Thymus (tissue), 11 donors: ENCODE data around the gene DNAJB14. TPM values are rescaled to one million over a fixed set of nuclear protein-coding genes. Genes with fewer than 3 reads are reported as not detected.
A peak's percentile ranks its signal among the peaks of the same experiment; 100 is the strongest.

Source experiments
- DNase-seq, 9 donors: peaks; one replicate each; pipeline ENCODE4 v3.0.0-alpha.2; 2013; ENCODE audit warnings: low spot score in 9 of 9, low read depth in 6 of 9, missing footprints in 1 of 9
- H3K27ac ChIP-seq, 2 donors: one replicate each; pipeline ENCODE4 v1.5.1; 2013; ENCODE audit warnings: control low read depth in 1 of 2, low read depth in 1 of 2, low read length in 1 of 2, mild to moderate bottlenecking in 1 of 2, moderate library complexity in 1 of 2
- H3K27me3 ChIP-seq, 2 donors: one replicate each; pipeline ENCODE4 v1.5.1; 2013; ENCODE audit warnings: low read length in 1 of 2; ENCODE audit not compliant: control insufficient read depth in 2 of 2, insufficient read depth in 1 of 2
- H3K36me3 ChIP-seq, 2 donors: one replicate each; pipeline ENCODE4 v1.5.1; 2013; ENCODE audit warnings: low read length in 1 of 2, mild to moderate bottlenecking in 1 of 2, moderate library complexity in 1 of 2; ENCODE audit not compliant: control insufficient read depth in 2 of 2, insufficient read depth in 2 of 2
- H3K4me1 ChIP-seq, 2 donors: one replicate each; pipeline ENCODE4 v1.5.1; 2013; ENCODE audit warnings: low read length in 2 of 2; ENCODE audit not compliant: control insufficient read depth in 2 of 2, insufficient read depth in 2 of 2
- H3K4me3 ChIP-seq, 2 donors: one replicate each; pipeline ENCODE4 v1.5.1; 2013; ENCODE audit warnings: low read length in 2 of 2, control low read depth in 1 of 2, mild to moderate bottlenecking in 1 of 2
- H3K9me3 ChIP-seq, 2 donors: one replicate each; pipeline ENCODE4 v1.5.1; 2013; ENCODE audit warnings: low read length in 1 of 2, mild to moderate bottlenecking in 1 of 2; ENCODE audit not compliant: control insufficient read depth in 2 of 2, insufficient read depth in 1 of 2
- WGBS: extraction: QIAGEN DNeasy Blood & Tissue Kit; methylation state at CpG from one replicate; pipeline ENCODE4 v1.1.7; 2013; 5-methylcytosine and 5-hydroxymethylcytosine counted together
- polyA plus RNA-seq: library from polyadenylated mRNA; stranded (reverse); fragments of 200-250 nt; gene quantifications from one replicate; pipeline ENCODE4 v1.2.3, GENCODE V29; 2013
- total RNA-seq: library from RNA; stranded (reverse); fragments of 120-200 nt; gene quantifications from one replicate; pipeline ENCODE4 v1.2.4, GENCODE V29; 2013
- donor health status: healthy.

Gene DNAJB14
- total and polyA plus RNA-seq, 2 donors, result 18.5 to 22.9 TPM

DNA sequence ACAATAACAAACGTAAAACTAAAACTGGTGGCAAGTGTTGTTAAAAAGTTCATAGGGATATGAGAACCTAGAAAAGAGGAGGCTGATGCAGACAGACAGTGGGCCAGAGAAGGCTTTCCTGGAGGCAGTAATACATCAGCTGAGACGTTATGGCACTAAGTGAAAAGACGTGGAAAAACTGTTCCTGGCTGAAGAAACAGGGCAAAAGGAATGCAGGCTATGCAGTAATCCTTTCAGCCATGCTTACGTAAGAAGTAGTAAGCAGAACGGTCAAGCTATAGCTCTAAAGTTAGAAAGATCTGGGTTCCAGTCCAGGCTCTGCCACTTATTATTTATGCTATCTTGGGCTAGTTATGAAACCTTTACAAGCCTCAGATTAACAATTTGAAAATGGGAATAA, 58.6 kb downstream of the DNAJB14 start:
- H3K9me3 ChIP-seq, result no peaks in the 10 kb centered on the region
- H3K27me3 ChIP-seq, result no peaks in the 10 kb centered on the region
- no peak overlapping the region for H3K4me3 ChIP-seq
- peaks cover 0 to 10% of the 10 kb centered on the region in 2 donors for H3K36me3 ChIP-seq
- peaks cover under 1 to 1% of the 10 kb centered on the region in 2 donors for H3K4me1 ChIP-seq
- 98% methylated on average over 5 of the region's 5 CpGs for WGBS
- no peak overlapping the region for H3K27ac ChIP-seq
- no peak for DNase-seq

DNA sequence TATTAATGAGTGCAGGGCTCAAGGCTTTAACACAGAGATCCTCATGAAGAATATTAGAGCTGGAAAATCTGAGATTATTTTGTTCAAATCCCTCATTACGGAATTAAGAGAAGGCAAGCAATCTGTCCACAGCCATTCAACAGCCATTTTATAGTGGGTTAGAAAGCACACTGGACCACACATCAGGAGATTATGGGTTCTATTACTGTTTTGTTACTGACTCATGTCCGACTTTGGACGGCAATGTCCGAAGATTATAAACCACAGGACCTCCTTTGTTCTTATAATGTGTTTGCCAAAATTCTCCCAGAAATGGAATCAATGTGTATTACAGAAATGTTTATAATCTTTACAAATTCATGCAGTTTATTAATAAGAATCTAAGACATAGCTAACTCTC, 60.3 kb downstream of the DNAJB14 start:
- Histone ChIP-seq H3K4me3 (no peak overlapping the region), H3K9me3 (no peaks in the 10 kb centered on the region), H3K27me3 (no peaks in the 10 kb centered on the region), H3K36me3 (peaks cover 0 to 19% of the 10 kb centered on the region in 2 donors), H3K4me1 (no peaks in the 10 kb centered on the region), H3K27ac (no peak overlapping the region)
- DNase-seq, result no peak
- WGBS, result 98% methylated on average over 4 of the region's 4 CpGs

- H3K27me3 ChIP-seq, result no peaks in the 10 kb centered on the region
- no peaks in the 10 kb centered on the region for H3K9me3 ChIP-seq
- H3K4me3 ChIP-seq, result no peak overlapping the region
- peaks cover 2 to 22% of the 10 kb centered on the region in 2 donors for H3K36me3 ChIP-seq
- H3K27ac ChIP-seq, result no peak overlapping the region
- DNase-seq, result no peak
- no peaks in the 10 kb centered on the region for H3K4me1 ChIP-seq
These were observed 60.7 kb downstream of the DNAJB14 start for GRCh38 chr4:99885687-99886086.

DNA sequence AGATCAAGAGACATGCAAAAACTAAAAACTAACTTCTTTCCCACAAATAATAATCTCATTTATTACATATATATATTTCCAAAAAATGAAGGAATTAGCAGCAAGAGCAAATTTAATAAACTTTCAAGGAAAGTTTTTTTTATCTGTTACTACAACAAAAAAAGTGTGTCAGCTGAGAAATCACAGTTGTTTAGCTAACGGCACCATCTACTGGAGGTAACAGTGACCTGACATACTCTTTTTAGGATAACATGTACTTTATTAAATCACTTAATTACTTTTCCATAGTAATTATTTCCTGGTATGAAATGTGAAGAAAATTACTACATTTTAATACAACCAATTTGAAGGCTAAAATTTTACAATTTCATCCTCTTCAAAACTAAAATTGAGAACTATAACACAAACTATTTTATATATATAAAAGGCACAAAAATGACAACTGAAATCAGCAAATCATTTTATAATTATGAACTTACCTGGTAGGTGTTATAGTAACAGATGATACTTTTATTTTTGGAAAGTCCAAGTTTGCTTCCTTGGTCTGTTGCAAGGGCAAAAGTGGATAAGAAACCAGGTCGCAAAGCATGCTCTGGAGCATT, 61.3 kb downstream of the DNAJB14 start:
- WGBS, result 94% methylated on average over 2 of the region's 2 CpGs
- no peaks in the 10 kb centered on the region for H3K27me3 ChIP-seq
- H3K27ac ChIP-seq, result no peak overlapping the region
- H3K4me1 ChIP-seq, result no peaks in the 10 kb centered on the region
- peaks cover 7 to 27% of the 10 kb centered on the region in 2 donors for H3K36me3 ChIP-seq
- no peak overlapping the region for H3K4me3 ChIP-seq
- H3K9me3 ChIP-seq, result no peaks in the 10 kb centered on the region
- DNase-seq, result peak in 7 of 9 donors; percentile 4 to 60 (median 24)

GRCh38 chr4:99879458-99879857, 67.0 kb downstream of the DNAJB14 start:
- no peak overlapping the region for H3K4me3 ChIP-seq
- peaks cover 16 to 44% of the 10 kb centered on the region in 2 donors for H3K36me3 ChIP-seq
- no peak for DNase-seq
- no peaks in the 10 kb centered on the region for H3K27me3 ChIP-seq
- 96% methylated on average over 3 of the region's 3 CpGs for WGBS
- no peaks in the 10 kb centered on the region for H3K9me3 ChIP-seq
- no peak overlapping the region for H3K27ac ChIP-seq
- H3K4me1 ChIP-seq, result no peaks in the 10 kb centered on the region

DNA sequence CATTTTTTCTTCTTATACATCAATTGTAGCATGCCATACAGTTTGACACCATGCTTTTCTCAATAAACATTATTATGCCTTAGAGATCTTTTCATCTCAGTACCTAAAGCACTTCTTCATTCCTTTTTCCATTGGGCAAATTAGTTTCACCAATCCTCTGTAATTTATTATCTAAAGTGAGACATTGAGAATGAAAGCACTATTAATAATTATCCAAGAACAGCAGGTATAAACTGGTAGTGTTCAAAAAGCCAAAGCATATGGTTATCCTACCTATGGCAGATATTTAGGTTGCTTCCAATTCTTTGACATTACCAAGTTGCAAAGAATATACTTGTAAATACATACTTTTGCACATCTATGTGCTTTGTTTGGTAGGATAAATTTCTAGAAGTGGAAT, 67.8 kb downstream of the DNAJB14 start:
- DNase-seq, result no peak
- no peak overlapping the region for H3K4me3 ChIP-seq
- no peaks in the 10 kb centered on the region for H3K27me3 ChIP-seq
- H3K4me1 ChIP-seq, result no peaks in the 10 kb centered on the region
- no peaks in the 10 kb centered on the region for H3K9me3 ChIP-seq
- no peak overlapping the region for H3K27ac ChIP-seq
- peaks cover 16 to 41% of the 10 kb centered on the region in 2 donors for H3K36me3 ChIP-seq

- no peaks in the 10 kb centered on the region for H3K4me1 ChIP-seq
- peaks cover 16 to 36% of the 10 kb centered on the region in 2 donors for H3K36me3 ChIP-seq
- no peak overlapping the region for H3K27ac ChIP-seq
- DNase-seq, result no peak
- H3K4me3 ChIP-seq, result no peak overlapping the region
- 99% methylated on average over 3 of the region's 3 CpGs for WGBS
- no peaks in the 10 kb centered on the region for H3K9me3 ChIP-seq
- H3K27me3 ChIP-seq, result no peaks in the 10 kb centered on the region
These were observed 69.5 kb downstream of the DNAJB14 start for GRCh38 chr4:99876946-99877345.

GRCh38 chr4:99875071-99875470, 71.3 kb downstream of the DNAJB14 start:
- Histone ChIP-seq H3K27me3 (no peaks in the 10 kb centered on the region), H3K4me1 (no peaks in the 10 kb centered on the region), H3K27ac (no peak overlapping the region), H3K4me3 (no peak overlapping the region), H3K36me3 (peaks cover 8 to 21% of the 10 kb centered on the region in 2 donors), H3K9me3 (no peaks in the 10 kb centered on the region)
- no peak for DNase-seq

DNA sequence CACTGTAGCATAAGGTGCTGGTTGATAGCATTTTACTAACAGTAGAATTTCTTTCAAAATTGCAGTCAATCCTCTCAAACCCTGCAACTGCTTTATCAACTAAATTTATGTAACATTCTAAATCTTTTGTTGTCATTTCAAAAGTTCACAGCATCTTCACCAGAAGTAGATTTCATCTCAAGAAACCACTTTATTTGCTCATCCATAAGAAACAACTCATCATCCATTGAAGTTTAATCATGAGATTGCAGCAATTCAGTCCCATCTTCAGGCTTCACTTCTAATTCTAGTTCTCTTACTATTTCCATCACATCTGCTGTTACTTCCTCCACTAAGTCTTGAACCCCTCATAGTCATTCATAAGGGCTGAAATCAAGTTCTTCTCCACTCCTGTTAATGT, 73.8 kb downstream of the DNAJB14 start:
- no peak for DNase-seq
- Histone ChIP-seq H3K36me3 (peaks cover 2% of the 10 kb centered on the region in 2 donors), H3K4me3 (no peak overlapping the region), H3K27me3 (no peaks in the 10 kb centered on the region), H3K4me1 (no peaks in the 10 kb centered on the region), H3K27ac (no peak overlapping the region), H3K9me3 (no peaks in the 10 kb centered on the region)
